HG02885 (cell line): Measurements from ENCODE around the gene IDI1.

Experiments
- ATAC-seq: cut with Tn5 transposase; IDR thresholded peaks from one replicate; pipeline ENCODE4 v1.9.1; 2021; ENCODE audit warnings: mild to moderate bottlenecking; ENCODE audit not compliant: unreplicated experiment, poor library complexity

IDI1 gene

DNA sequence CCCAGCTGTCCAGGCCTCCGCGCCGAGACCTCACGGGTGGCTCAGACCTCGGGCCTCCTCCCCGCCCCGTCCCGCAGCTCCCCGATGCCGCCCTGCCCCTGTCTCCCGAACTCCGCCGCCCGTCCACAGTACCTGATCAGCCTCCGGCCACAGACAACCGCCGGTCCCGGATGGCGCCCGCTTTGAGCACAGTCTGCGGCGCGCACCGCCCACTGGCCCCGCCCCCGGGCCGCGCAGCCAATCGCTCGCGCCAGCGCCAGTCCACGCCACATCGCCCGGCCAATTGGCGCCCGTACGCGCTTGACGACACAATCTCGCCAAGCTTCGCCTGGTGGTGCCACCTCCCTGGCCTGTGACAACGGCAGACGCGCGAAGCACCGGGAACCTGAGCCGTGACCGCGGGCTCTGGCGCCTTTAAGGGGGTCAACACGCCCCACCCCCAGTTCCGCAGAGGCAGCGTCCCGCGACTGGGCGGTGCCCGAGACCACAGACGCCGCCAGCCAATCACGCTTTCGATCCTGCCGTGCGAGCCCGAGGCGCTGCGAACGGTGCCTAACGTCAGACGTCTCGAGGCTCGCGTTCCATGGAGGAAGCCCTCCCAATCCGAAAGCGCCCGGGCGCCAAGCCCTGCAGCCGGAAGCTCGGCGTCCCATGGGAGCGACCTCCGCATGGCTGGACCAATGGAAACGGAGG, at the start of gene IDI1:
Gene IDI1 (minus strand): TSS at position 388 of the 693 bp plus-strand sequence. CDS start 116 bp downstream, at position 272.
- ATAC-seq = peak; percentile 81

DNA sequence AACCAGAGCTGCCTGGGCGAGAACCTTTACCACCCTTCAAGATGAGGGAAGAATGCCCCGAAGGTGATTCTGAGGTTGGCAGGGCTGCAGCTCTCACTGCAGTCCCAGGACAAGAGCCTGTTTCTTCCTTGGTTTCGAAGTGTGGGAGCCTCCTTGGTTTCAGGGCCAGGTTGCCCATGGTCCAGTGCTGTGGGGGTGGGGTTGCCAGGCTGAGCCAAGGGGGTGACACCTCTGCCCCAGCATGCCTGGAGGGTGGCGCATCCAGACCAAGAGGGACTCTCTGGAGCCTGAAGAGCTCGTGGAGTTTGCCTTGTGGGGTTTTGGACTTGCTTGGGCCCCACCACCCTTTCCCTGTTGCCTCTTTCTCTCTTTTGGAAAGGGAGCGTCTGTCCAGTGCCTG, 48.5 kb upstream of the IDI1 start:
- no peak for ATAC-seq

DNA sequence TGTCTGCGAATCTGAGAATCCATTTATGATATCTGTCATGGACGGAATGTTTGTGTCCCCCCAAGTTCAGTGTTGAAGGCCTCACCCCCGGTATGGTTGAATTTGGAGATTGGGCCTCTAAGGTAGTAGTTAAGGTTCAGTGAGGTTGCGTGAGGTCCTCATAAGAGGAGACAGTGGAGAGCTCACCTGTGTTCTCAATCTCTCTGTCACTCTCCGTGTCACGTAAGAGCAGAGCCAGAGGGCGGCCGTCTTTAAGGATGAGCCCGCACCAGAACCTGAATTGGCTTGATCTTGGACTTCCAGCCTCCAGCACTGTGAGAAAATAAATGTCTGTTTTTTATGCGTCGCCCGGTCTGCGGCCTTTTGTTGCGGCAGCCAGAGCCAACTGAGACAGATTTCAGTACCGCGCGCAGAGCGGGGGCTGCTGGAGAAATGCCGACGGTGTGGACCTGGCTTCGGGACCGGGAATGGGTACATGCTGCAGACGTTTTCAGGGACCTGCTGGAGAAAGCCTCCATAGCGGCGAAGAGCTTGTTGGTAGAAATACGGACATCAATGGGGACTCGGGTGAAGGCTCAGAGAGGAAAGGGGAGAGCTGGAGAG, 47.5 kb upstream of the IDI1 start:
- ATAC-seq = no peak

- no peak for ATAC-seq
These were observed 46.6 kb upstream of the IDI1 start for GRCh38 chr10:1095498-1095897.

GRCh38 chr10:1094112-1095057, 45.5 kb upstream of the IDI1 start:
- peak; percentile 98 for ATAC-seq

- ATAC-seq = no peak
These were observed 44.8 kb upstream of the IDI1 start for GRCh38 chr10:1093696-1094095.

GRCh38 chr10:1090696-1091095, 41.8 kb upstream of the IDI1 start:
- ATAC-seq = no peak

GRCh38 chr10:1089017-1089689, 40.2 kb upstream of the IDI1 start:
- ATAC-seq = no peak

DNA sequence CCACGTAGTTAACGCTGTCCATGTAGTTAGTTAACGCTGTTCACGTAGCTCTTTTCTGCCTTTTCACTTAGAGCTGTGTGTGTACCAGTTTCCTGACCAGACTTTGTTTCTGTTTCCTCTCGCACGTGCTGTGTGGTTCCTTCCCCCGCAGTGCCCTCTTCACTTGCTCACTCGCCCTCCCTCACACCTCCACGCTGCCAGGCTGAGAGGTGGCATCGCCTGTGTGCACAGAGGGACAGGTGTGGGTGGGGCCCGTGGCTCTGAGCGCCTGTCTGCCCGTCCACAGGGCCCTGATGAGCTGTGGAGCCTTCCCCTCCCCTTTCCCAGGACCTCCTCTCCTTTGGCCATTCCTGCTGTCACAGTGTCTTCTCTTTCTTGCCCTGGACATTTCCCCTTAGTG, 37.9 kb upstream of the IDI1 start:
- ATAC-seq = no peak

DNA sequence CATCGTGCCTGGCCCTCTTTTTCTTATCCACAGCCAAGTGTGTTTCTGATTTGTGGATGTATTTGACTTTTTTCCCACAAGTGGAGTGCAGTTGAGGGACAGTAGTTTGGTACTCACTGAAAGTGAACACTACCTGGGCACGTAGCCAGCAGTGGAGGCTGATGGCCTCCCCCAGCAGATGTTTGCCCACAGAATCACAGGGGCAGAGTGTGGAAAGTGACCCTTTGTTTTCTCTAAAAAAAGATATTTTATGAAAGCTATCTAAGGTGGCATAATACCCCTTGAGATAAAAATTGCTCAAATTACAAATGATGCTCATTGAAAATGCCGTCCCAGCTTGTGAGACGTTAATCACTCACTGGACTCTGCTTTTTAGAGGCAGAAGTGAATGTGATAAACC, 36.3 kb upstream of the IDI1 start:
- ATAC-seq = no peak

GRCh38 chr10:1084011-1084950, 35.4 kb upstream of the IDI1 start:
- ATAC-seq = no peak

DNA sequence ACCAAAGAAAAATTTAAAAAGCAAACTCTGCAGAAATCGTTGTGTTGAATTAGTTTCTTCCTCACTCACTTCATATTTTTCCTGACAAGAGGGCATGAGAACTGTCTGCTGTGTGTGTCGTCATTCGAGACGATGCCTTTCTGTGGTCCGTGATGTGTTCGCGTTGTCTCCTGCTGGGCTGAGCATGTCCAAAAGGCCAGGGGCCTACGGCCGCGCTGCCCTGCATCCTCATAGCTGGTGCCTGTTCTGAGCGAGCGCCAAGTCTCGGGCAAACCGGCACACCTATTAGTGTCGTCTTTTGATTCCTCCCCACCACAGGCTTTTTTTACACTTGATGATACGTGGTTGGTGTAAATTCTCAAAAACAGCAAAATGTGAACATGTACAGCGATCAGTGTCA, 34.7 kb upstream of the IDI1 start:
- no peak for ATAC-seq

DNA sequence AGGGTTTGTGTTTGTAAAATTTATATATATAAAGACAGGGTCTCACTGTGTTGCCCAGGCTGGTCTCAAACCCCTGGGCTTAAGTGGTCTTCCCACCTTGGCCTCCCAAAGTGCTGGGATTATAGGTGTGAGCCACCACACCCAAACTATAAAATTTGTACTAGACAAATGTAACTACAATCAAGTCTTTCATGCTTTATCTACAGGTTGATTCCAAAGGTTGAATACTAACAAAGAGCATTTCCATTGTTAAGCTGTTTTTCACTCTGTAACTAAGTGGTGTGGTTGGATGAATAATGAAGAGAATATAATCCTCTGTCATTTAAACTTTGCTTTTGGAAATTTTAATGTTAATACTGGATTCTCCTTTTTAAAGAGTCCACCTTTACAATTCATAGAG, 29.7 kb upstream of the IDI1 start:
- ATAC-seq = no peak

DNA sequence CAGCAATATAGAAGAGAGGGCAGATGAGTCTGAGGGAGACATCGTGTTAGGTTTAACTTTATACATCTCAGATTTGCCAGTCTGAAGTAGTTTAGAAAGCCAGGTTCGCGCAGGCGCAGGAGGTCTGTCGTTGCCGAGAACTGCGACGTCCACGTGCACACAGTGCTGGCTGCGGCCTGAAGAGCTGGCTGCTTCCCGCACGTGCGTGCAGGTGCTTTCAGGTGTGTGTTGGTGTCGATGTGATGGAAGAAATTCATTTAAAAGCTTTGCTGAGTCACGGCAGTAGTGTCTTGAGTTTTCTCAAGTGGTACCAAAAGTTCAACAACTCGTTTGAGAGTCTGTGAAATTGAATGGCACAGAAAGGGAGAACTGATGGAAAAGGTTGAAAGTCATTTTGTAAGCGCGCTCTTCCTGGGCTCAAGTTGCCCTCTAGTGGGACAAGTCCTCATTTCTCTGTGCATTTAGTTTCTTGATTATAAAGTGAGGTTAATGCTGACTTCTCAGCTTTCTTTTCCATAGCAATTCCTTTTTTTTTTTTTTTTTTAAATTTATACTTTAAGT, 25.9 kb upstream of the IDI1 start:
- no peak for ATAC-seq

DNA sequence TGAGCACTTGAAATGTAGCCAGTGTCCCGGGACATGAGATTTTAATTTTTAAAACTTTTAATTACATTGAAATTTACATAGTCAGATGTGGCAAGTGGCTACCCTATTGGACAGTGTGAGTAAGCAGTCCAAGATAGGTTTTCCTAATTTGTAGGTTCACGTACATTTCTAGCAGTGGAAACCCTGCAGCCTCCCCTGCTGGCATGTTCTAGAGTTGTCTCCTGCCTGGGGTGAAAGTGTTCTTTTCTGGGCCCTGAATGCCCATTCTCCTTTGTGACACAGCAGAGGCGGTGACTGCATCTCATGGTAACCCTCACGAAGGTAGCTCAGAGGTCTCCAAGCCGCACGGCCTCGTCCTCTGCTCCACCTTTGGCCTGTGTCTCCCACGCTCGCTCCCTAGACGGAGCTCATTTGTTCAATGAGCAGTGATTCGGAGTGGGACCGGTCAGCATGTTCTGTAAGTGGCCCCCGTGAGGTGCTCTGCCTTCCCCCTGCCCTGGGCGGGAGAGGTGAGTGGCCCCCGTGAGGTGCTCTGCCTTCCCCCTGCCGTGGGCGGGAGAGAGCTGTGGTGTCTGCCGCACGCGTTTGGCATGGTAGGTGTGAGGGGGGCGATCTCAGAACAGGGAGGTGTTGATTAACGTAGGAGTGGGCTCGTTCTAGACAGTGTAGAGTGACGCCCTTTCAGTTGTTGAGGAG, 25.3 kb upstream of the IDI1 start:
- no peak for ATAC-seq

- no peak for ATAC-seq
These were observed 22.0 kb upstream of the IDI1 start for GRCh38 chr10:1070919-1071318.

GRCh38 chr10:1068380-1069361, 19.8 kb upstream of the IDI1 start:
- no peak for ATAC-seq
